ENCODE data around the gene LAMB4. TPM values are rescaled to one million over a fixed set of nuclear protein-coding genes. Genes with fewer than 3 reads are reported as not detected.

LAMB4 gene, protein sequence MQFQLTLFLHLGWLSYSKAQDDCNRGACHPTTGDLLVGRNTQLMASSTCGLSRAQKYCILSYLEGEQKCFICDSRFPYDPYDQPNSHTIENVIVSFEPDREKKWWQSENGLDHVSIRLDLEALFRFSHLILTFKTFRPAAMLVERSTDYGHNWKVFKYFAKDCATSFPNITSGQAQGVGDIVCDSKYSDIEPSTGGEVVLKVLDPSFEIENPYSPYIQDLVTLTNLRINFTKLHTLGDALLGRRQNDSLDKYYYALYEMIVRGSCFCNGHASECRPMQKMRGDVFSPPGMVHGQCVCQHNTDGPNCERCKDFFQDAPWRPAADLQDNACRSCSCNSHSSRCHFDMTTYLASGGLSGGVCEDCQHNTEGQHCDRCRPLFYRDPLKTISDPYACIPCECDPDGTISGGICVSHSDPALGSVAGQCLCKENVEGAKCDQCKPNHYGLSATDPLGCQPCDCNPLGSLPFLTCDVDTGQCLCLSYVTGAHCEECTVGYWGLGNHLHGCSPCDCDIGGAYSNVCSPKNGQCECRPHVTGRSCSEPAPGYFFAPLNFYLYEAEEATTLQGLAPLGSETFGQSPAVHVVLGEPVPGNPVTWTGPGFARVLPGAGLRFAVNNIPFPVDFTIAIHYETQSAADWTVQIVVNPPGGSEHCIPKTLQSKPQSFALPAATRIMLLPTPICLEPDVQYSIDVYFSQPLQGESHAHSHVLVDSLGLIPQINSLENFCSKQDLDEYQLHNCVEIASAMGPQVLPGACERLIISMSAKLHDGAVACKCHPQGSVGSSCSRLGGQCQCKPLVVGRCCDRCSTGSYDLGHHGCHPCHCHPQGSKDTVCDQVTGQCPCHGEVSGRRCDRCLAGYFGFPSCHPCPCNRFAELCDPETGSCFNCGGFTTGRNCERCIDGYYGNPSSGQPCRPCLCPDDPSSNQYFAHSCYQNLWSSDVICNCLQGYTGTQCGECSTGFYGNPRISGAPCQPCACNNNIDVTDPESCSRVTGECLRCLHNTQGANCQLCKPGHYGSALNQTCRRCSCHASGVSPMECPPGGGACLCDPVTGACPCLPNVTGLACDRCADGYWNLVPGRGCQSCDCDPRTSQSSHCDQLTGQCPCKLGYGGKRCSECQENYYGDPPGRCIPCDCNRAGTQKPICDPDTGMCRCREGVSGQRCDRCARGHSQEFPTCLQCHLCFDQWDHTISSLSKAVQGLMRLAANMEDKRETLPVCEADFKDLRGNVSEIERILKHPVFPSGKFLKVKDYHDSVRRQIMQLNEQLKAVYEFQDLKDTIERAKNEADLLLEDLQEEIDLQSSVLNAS (N-terminal part only)
- total RNA-seq (ENCODE audit: low replicate concordance): 0.08 and 0.45 TPM in 2 replicates

DNA sequence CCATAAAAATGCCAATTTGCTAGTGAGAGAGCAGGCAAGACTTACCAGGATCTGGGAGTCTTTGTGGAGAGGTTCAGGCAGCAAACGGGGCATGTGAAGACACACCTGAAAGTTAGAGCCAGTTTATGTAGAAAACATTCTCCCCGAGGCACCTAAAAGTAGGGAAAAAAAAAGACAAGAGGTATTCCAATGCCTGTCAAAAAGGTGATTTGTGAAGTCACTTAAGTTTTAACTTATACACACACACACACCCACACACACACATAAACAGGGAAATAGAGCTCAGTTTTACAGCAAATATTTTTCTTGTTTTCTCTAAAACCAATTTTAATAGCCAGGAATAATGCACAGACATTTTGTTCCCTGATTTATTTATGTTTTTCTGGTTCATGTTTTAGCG is at the start of gene LAMB4:
TSS of gene LAMB4 (minus strand) at position 101 of the 400 bp plus-strand sequence. CDS start 7,197 bp downstream, outside the sequence.
- no peak for DNase-seq (ENCODE audit: low read depth)
- H3K4me3 ChIP-seq (ENCODE audit: low read depth, low read length): no peak within 1 kb of the TSS
- no peak for TF ChIP-seq CTCF (IDR thresholded peaks at IDR 0.05; ENCODE audit: insufficient read depth, low read length)

DNA sequence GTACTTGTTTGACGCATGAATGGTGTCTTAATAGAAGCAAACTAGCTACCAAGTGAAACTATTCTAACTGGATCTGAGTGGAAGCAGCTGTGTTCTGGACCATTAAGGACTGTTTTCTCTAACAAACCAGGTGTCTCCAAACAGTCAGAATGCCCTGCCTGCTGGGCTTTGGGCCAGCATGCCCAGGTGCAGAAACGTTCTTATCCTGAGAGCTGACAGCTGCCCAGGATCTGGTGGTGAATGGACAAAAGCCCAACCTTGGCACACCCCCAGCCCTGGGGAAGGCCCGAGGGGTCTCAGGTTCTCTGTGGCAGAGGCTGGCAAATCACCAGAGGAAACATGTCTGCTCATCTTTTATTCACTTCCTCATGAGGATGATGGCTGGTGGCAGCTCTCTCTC is 48.2 kb upstream of the LAMB4 start:
- DNase-seq (ENCODE audit: low read depth): no peak
- no peak for TF ChIP-seq CTCF (IDR thresholded peaks at IDR 0.05; ENCODE audit: insufficient read depth, low read length)

DNA sequence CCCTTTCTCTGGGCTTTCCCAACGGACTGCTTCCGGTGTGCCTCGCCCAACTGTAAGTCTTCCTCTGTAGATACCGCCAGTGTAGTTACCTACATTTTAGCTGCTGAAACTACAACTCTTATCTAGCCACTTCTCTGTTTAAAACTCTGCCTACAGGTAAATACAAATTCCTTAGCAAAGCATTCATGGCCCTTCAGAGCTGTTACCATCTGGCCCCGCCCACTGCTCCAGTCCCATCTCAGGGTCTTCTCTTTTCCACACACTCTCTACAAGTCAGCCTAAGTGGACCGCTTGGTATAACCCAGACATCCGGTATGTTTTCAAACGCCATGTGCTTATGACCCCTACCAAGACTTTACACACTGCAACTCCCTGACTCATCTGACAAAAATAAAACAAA is 41.0 kb upstream of the LAMB4 start:
- TF ChIP-seq CTCF (IDR thresholded peaks at IDR 0.05; ENCODE audit: insufficient read depth, low read length): no peak
- no peak overlapping the region for H3K4me3 ChIP-seq (ENCODE audit: low read depth, low read length)
- DNase-seq (ENCODE audit: low read depth): no peak

More for the DNA sequence above, 48.2 kb upstream of the LAMB4 start:
- no peak overlapping the region for H3K4me3 ChIP-seq (ENCODE audit: low read depth, low read length)

GRCh38 chr7:108170251-108170650 is 40.1 kb upstream of the LAMB4 start:
- no peak for TF ChIP-seq CTCF (IDR thresholded peaks at IDR 0.05; ENCODE audit: insufficient read depth, low read length)
- no peak overlapping the region for H3K4me3 ChIP-seq (ENCODE audit: low read depth, low read length)
- DNase-seq (ENCODE audit: low read depth): no peak

DNA sequence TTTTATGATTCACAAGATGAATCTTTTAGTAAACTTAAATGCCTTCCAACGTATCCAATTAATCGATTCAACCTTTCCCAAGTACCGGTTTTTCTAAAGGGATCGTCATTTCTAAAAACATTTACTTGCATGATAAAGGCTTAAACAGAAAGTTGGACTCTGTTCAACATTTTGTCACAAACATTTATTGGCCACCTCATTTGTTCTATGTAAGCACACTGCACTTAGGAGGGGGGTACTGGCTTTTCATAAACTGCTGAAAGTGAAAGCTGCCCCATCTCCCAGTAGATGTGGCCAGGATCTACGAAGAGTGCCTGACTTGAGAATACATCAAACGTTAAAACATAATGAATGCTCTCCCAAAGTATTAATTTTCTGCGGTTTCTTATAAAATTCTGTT is 37.3 kb upstream of the LAMB4 start:
- DNase-seq (ENCODE audit: low read depth): peak; percentile 36
- H3K4me3 ChIP-seq (ENCODE audit: low read depth, low read length): no peak overlapping the region
- TF ChIP-seq CTCF (IDR thresholded peaks at IDR 0.05; ENCODE audit: insufficient read depth, low read length): no peak

DNA sequence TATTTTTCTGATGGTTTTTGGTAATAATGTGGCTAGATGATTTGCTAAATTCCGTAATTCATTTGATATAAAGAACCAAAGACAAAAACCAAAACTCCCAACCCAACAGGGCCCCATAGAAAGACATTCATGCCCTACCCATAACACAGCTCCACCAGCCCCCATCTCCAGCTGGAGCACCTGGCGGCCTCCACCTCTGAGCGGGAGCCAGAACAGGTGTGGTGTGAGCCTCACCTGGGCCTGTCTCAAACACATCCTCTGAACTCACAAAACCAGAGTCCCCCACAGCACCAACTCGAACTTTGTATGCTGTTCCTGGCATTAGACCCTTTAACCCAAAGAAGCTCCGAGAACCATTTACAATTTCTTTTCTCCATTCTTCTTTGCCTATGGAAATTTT is 36.5 kb upstream of the LAMB4 start:
- no peak for DNase-seq (ENCODE audit: low read depth)
- H3K4me3 ChIP-seq (ENCODE audit: low read depth, low read length): no peak overlapping the region
- TF ChIP-seq CTCF (IDR thresholded peaks at IDR 0.05; ENCODE audit: insufficient read depth, low read length): no peak
